ENCODE results near the gene SLC1A2. TPM values are rescaled to one million over a fixed set of nuclear protein-coding genes. Genes with fewer than 3 reads are reported as not detected.

The SLC1A2 gene
- total and polyA plus RNA-seq, 2 donors (not counting 3 experiments of a cell fraction or from before 2014, with no cell fraction given), result not detected

GRCh38 chr11:35335226-35335625 is 84.1 kb downstream of the SLC1A2 start:
- TF ChIP-seq, protein P1, sequence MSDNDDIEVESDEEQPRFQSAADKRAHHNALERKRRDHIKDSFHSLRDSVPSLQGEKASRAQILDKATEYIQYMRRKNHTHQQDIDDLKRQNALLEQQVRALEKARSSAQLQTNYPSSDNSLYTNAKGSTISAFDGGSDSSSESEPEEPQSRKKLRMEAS (IDR thresholded peaks at IDR 0.05; ENCODE audit: insufficient read depth, insufficient read length), result no peak
- TF ChIP-seq FOS (IDR thresholded peaks at IDR 0.05; ENCODE audit: borderline replicate concordance, insufficient read depth, low read length), result no peak
- no peak for TF ChIP-seq GATA2 (IDR thresholded peaks at IDR 0.05; ENCODE audit: insufficient read depth, insufficient read length, low read depth, low read length)
- no peak for TF ChIP-seq POLR2AphosphoS5 (IDR thresholded peaks at IDR 0.05; ENCODE audit: insufficient read depth, low read depth, low read length)
- no peak for TF ChIP-seq POLR2A (IDR thresholded peaks at IDR 0.05; ENCODE audit: low read depth, low read length)
- TF ChIP-seq JUN (IDR thresholded peaks at IDR 0.05; ENCODE audit: borderline replicate concordance, insufficient read depth, insufficient read length, low read depth), result no peak
- no peak for TF ChIP-seq MYC (IDR thresholded peaks at IDR 0.05; ENCODE audit: low read depth, low read length)
- no peak for TF ChIP-seq CTCF (IDR thresholded peaks at IDR 0.05; ENCODE audit: extremely low read depth in 1 of 2, insufficient read depth in 1 of 2, low read depth in 1 of 2, low read length in 2 of 2)
- TF ChIP-seq EZH2 (IDR thresholded peaks at IDR 0.05; ENCODE audit: borderline replicate concordance, low read depth, low read length, severe bottlenecking), result no peak
- H3K9ac ChIP-seq (replicated peaks; ENCODE audit: extremely low read depth, insufficient read depth, low read length), result no peak overlapping the region
- POLR2A ChIA-PET, result no interaction called here

More at GRCh38 chr11:35335226-35335625, 84.1 kb downstream of the SLC1A2 start:
- no peak overlapping the region for H3K4me3 ChIP-seq (replicated peaks in 1 of 3; ENCODE audit: insufficient read depth in 1 of 3, low read depth in 1 of 3, low read length in 3 of 3)
- no TSS peak for BruUV-seq (replicated peaks)
- no peak overlapping the region for H3K4me2 ChIP-seq (ENCODE audit: insufficient read depth, low read length)
- FAIRE-seq (no peak), DNase-seq (ENCODE audit: low read depth, low spot score) (no peak)
- no peak overlapping the region for H2AFZ ChIP-seq (ENCODE audit: low read depth, low read length)
- H3K9me1 ChIP-seq (replicated peaks; ENCODE audit: control insufficient read depth, extremely low read depth, insufficient read depth, low read length), result no peaks in the 10 kb centered on the region
- intact Hi-C loops (cut with micrococcal nuclease), result no loop called here
- H3K27ac ChIP-seq (ENCODE audit: insufficient read depth, low read depth, low read length), result no peak overlapping the region
- H3K36me3 ChIP-seq (ENCODE audit: control insufficient read depth in 2 of 2, extremely low read depth in 1 of 2, insufficient read depth in 2 of 2, low read length in 2 of 2), result no peaks in the 10 kb centered on the region
- no peaks in the 10 kb centered on the region for H3K79me2 ChIP-seq (ENCODE audit: control insufficient read depth, insufficient read depth, low read length)
- no peaks in the 10 kb centered on the region for H4K20me1 ChIP-seq (replicated peaks; ENCODE audit: control insufficient read depth, extremely low read depth, insufficient read depth, low read length)
- H3K9me3 ChIP-seq (replicated peaks; ENCODE audit: control insufficient read depth, insufficient read depth, low read length), result no peaks in the 10 kb centered on the region
- CTCF ChIA-PET, result no interaction called here
- peaks cover 3% of the 10 kb centered on the region in 2 experiments for H3K27me3 ChIP-seq (ENCODE audit: control insufficient read depth in 2 of 2, insufficient read depth in 2 of 2, low read length in 2 of 2)
- H3K4me1 ChIP-seq (ENCODE audit: control insufficient read depth, extremely low read depth, insufficient read depth, low read length), result no peaks in the 10 kb centered on the region
- dilution Hi-C loops (cut with MboI; ENCODE audit: extremely low pct_ligation_motif_present, low sequenced_read_pairs), result no loop called here

All from endothelial cell of umbilical vein (primary cell).